Ishikawa (cell line): ENCODE measurements around the gene CDC45.

Source experiments
- CEBPB ChIP-seq: IDR thresholded peaks from 2 replicates; pipeline ENCODE4 v1.6.1; 2012
- CREB1 ChIP-seq: IDR thresholded peaks from 2 replicates; pipeline ENCODE4 v1.6.1; 2012; ENCODE audit warnings: low read depth
- EGR1 ChIP-seq: IDR thresholded peaks from 2 replicates; pipeline ENCODE4 v1.6.1; 2012
- EP300 ChIP-seq: IDR thresholded peaks from 2 replicates; pipeline ENCODE4 v1.6.1; 2012; ENCODE audit warnings: borderline replicate concordance
- FOXM1 ChIP-seq: IDR thresholded peaks from 2 replicates; pipeline ENCODE4 v1.6.1; 2012; ENCODE audit warnings: low read depth, borderline replicate concordance
- RAD21 ChIP-seq: IDR thresholded peaks from 2 replicates; pipeline ENCODE4 v1.6.1; 2012; ENCODE audit warnings: low read depth
- TAF1 ChIP-seq: IDR thresholded peaks from 2 replicates; pipeline ENCODE4 v1.6.1; 2012; ENCODE audit warnings: low read depth, mild to moderate bottlenecking
- TCF12 ChIP-seq: IDR thresholded peaks from 2 replicates; pipeline ENCODE4 v1.6.1; 2012; ENCODE audit warnings: low read depth
- YY1 ChIP-seq: IDR thresholded peaks from 2 replicates; pipeline ENCODE4 v1.6.1; 2012; ENCODE audit warnings: low read depth
- ZBTB7A ChIP-seq: IDR thresholded peaks from 2 replicates; pipeline ENCODE4 v1.6.1; 2012; ENCODE audit warnings: low read depth
- TF ChIP-seq, protein P1 (sequence below): IDR thresholded peaks from 2 replicates; pipeline ENCODE4 v1.6.1; 2012; ENCODE audit warnings: low read depth, mild to moderate bottlenecking
- TF ChIP-seq, protein P2 (sequence below): IDR thresholded peaks from 2 replicates; pipeline ENCODE4 v1.6.1; 2012

DNA sequence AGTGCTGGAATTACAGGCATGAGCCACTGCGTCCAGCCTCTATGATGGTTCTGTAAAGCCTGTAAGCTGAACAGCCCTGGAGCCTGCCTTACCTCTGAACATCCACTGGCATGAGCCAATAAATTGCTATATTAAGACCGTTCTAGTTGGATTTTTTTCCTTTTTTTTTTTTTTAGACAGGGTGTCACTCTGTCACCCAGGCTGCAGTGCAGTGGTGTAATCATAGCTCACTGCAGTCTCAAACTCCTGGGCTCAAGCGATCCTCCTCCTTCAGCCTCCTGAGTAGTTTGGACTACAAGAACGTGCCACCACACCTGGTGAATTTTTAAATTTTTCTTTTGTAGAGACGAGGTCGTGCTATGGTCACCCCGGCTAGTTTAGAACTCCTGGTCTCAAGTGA lies 70.7 kb downstream of the CDC45 start:
- no peak for TF ChIP-seq TAF1
- no peak for TF ChIP-seq CEBPB
- TF ChIP-seq, protein P1, sequence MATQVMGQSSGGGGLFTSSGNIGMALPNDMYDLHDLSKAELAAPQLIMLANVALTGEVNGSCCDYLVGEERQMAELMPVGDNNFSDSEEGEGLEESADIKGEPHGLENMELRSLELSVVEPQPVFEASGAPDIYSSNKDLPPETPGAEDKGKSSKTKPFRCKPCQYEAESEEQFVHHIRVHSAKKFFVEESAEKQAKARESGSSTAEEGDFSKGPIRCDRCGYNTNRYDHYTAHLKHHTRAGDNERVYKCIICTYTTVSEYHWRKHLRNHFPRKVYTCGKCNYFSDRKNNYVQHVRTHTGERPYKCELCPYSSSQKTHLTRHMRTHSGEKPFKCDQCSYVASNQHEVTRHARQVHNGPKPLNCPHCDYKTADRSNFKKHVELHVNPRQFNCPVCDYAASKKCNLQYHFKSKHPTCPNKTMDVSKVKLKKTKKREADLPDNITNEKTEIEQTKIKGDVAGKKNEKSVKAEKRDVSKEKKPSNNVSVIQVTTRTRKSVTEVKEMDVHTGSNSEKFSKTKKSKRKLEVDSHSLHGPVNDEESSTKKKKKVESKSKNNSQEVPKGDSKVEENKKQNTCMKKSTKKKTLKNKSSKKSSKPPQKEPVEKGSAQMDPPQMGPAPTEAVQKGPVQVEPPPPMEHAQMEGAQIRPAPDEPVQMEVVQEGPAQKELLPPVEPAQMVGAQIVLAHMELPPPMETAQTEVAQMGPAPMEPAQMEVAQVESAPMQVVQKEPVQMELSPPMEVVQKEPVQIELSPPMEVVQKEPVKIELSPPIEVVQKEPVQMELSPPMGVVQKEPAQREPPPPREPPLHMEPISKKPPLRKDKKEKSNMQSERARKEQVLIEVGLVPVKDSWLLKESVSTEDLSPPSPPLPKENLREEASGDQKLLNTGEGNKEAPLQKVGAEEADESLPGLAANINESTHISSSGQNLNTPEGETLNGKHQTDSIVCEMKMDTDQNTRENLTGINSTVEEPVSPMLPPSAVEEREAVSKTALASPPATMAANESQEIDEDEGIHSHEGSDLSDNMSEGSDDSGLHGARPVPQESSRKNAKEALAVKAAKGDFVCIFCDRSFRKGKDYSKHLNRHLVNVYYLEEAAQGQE, result no peak
- no peak for TF ChIP-seq YY1
- TF ChIP-seq, protein P2, sequence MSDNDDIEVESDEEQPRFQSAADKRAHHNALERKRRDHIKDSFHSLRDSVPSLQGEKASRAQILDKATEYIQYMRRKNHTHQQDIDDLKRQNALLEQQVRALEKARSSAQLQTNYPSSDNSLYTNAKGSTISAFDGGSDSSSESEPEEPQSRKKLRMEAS, result no peak
- no peak for TF ChIP-seq EP300
- TF ChIP-seq FOXM1, result no peak
- no peak for TF ChIP-seq CREB1
- no peak for TF ChIP-seq TCF12
- TF ChIP-seq EGR1, result no peak
- no peak for TF ChIP-seq ZBTB7A
- TF ChIP-seq RAD21, result no peak
